Endothelial cell of umbilical vein (primary cell): Measurements from ENCODE around the gene ARHGEF11. TPM values are rescaled to one million over a fixed set of nuclear protein-coding genes. Genes with fewer than 3 reads are reported as not detected.

Source experiments
- BruUV-seq: library from RNA; stranded (reverse); fragments of 400-500 nt; replicated peaks from 2 replicates; lab custom pipeline; 2021; lab: Mats Ljungman, UMichigan
- CTCF ChIA-PET: fragments of 300-600, 350-600 bp; sonication (Branson Sonifier 250); formaldehyde crosslinking; loops from one replicate; lab custom pipeline; 2021; ENCODE audit warnings: antibody characterized with exemption, inconsistent platforms; lab: Charles Lee
- POLR2A ChIA-PET: fragments of 300-600, 350-600 bp; sonication (Branson Sonifier 250); formaldehyde crosslinking; loops from one replicate; lab custom pipeline; 2021; ENCODE audit warnings: antibody characterized with exemption, inconsistent platforms; lab: Charles Lee
- DNase-seq: peaks from one replicate; pipeline ENCODE4 v3.0.0-alpha.2; 2011; ENCODE audit warnings: low read depth, low spot score
- FAIRE-seq: peaks from 2 replicates; lab custom pipeline; 2011; peaks lifted over from hg19 to GRCh38; lab: Jason Lieb, UNC
- H2AFZ ChIP-seq: 2 replicates; pipeline ENCODE4 v1.6.0; 2012; ENCODE audit warnings: low read depth, low read length, control low read depth, inconsistent platforms
- H3K27ac ChIP-seq: 2 replicates; pipeline ENCODE4 v1.5.1; 2011; ENCODE audit warnings: low read depth, mild to moderate bottlenecking, control low read depth, low read length, moderate library complexity; ENCODE audit not compliant: insufficient read depth
- H3K27me3 ChIP-seq, 2 experiments: 2 replicates each; pipeline versions ENCODE4 v1.6.0 to v1.6.1; 2011; ENCODE audit warnings: low read length in 2 of 2, mixed read lengths in 1 of 2; ENCODE audit not compliant: control insufficient read depth in 2 of 2, insufficient read depth in 2 of 2
- H3K36me3 ChIP-seq, 2 experiments: 2 replicates in 1 of 2; 3 replicates in 1 of 2; pipeline ENCODE4 v1.5.1; 2011; ENCODE audit warnings: low read length in 2 of 2, mild to moderate bottlenecking in 1 of 2, moderate library complexity in 1 of 2; ENCODE audit not compliant: control insufficient read depth in 2 of 2, insufficient read depth in 2 of 2; ENCODE audit errors: extremely low read depth in 1 of 2
- H3K4me1 ChIP-seq: 3 replicates; pipeline ENCODE4 v1.5.1; 2011; ENCODE audit warnings: mild to moderate bottlenecking, low read length; ENCODE audit not compliant: control insufficient read depth, insufficient read depth; ENCODE audit errors: extremely low read depth
- H3K4me2 ChIP-seq: 2 replicates; pipeline ENCODE4 v1.6.1; 2011; ENCODE audit warnings: low read length, control low read depth, mixed read lengths; ENCODE audit not compliant: insufficient read depth
- H3K4me3 ChIP-seq, 3 experiments: fragments of 200-600 bp in 1 of 3; sonication (generic), shearing (Covaris generic) in 1 of 3; replicated peaks in 1 of 3; 2 replicates each; pipeline ENCODE4 v1.5.1; 2011 to 2016; ENCODE audit warnings: control low read depth in 3 of 3, low read length in 3 of 3, mild to moderate bottlenecking in 2 of 3, inconsistent platforms in 1 of 3, low read depth in 1 of 3, moderate library complexity in 1 of 3; ENCODE audit not compliant: insufficient read depth in 1 of 3
- H3K79me2 ChIP-seq: 2 replicates; pipeline ENCODE4 v1.6.0; 2012; ENCODE audit warnings: low read length, inconsistent platforms; ENCODE audit not compliant: control insufficient read depth, insufficient read depth
- H3K9ac ChIP-seq: replicated peaks from 2 replicates; pipeline ENCODE3; 2011; ENCODE audit warnings: low read length, control low read depth; ENCODE audit not compliant: insufficient read depth; ENCODE audit errors: extremely low read depth
- H3K9me1 ChIP-seq: replicated peaks from 3 replicates; pipeline ENCODE4 v1.6.0; 2011; ENCODE audit warnings: mild to moderate bottlenecking, low read length; ENCODE audit not compliant: control insufficient read depth, insufficient read depth; ENCODE audit errors: extremely low read depth
- H3K9me3 ChIP-seq: replicated peaks from 2 replicates; pipeline ENCODE4 v1.5.1; 2012; ENCODE audit warnings: low read length, inconsistent platforms; ENCODE audit not compliant: control insufficient read depth, insufficient read depth
- H4K20me1 ChIP-seq: replicated peaks from 2 replicates; pipeline ENCODE3; 2011; ENCODE audit warnings: mild to moderate bottlenecking, low read length; ENCODE audit not compliant: control insufficient read depth, insufficient read depth; ENCODE audit errors: extremely low read depth
- EZH2 ChIP-seq: IDR thresholded peaks from 2 replicates; pipeline ENCODE4 v1.6.1; 2012; ENCODE audit warnings: borderline replicate concordance, low read depth, mild to moderate bottlenecking, moderate library complexity, low read length, inconsistent platforms; ENCODE audit not compliant: severe bottlenecking
- FOS ChIP-seq: IDR thresholded peaks from 2 replicates; pipeline ENCODE4 v1.6.1; 2011; ENCODE audit warnings: mild to moderate bottlenecking, low read length, moderate library complexity, borderline replicate concordance; ENCODE audit not compliant: insufficient read depth
- GATA2 ChIP-seq: IDR thresholded peaks from 2 replicates; pipeline ENCODE4 v1.7.0; 2011; ENCODE audit warnings: low read depth, mild to moderate bottlenecking, moderate library complexity, mixed read lengths, low read length; ENCODE audit not compliant: insufficient read length, insufficient read depth
- JUN ChIP-seq: IDR thresholded peaks from 2 replicates; pipeline ENCODE4 v1.6.1; 2011; ENCODE audit warnings: borderline replicate concordance, low read depth; ENCODE audit not compliant: insufficient read length, insufficient read depth
- MYC ChIP-seq: IDR thresholded peaks from one replicate; pipeline ENCODE4 v1.6.1; 2011; ENCODE audit warnings: mild to moderate bottlenecking, low read depth, low read length
- POLR2A ChIP-seq: IDR thresholded peaks from 2 replicates; pipeline ENCODE4 v1.6.1; 2012; ENCODE audit warnings: low read depth, mild to moderate bottlenecking, control low read depth, low read length
- POLR2AphosphoS5 ChIP-seq: IDR thresholded peaks from 2 replicates; pipeline ENCODE4 v1.6.1; 2012; ENCODE audit warnings: low read depth, mild to moderate bottlenecking, control low read depth, low read length, moderate library complexity; ENCODE audit not compliant: insufficient read depth
- dilution Hi-C: fragments of 300-500 bp; cut with MboI; formaldehyde crosslinking; loops from one replicate; pipeline ENCODE4 v1.15.0; 2019; ENCODE audit warnings: low sequenced_read_pairs; ENCODE audit not compliant: extremely low pct_ligation_motif_present
- intact Hi-C: fragments of 100-400 bp; cut with micrococcal nuclease; formaldehyde crosslinking; loops from one replicate; pipeline ENCODE4 v1.10.0; 2022
- polyA plus RNA-seq, 4 experiments: library from polyadenylated mRNA; depleted of rRNA in 3 of 4; stranded (reverse) in 3 of 4; unstranded in 1 of 4; fragments of >200 nt; gene quantifications; 2 replicates each; pipeline versions ENCODE4 v1.2.1 to v1.2.3, GENCODE V29; 2011 to 2012; ENCODE audit warnings: missing spikeins in 1 of 4
- total RNA-seq: library from RNA; stranded (reverse); gene quantifications from 2 replicates; pipeline ENCODE4 v1.2.3, GENCODE V29; 2021
- TF ChIP-seq, protein P1 (sequence below): IDR thresholded peaks from 2 replicates; pipeline ENCODE4 v1.6.1; 2011; ENCODE audit not compliant: insufficient read depth, insufficient read length
- TF ChIP-seq, protein P2 (sequence below), 2 donors: IDR thresholded peaks; 1 replicate in 1 of 2; 2 replicates in 1 of 2; pipeline ENCODE4 v1.5.1; 2011; ENCODE audit warnings: low read length in 2 of 2, mild to moderate bottlenecking in 2 of 2, moderate library complexity in 2 of 2, control low read depth in 1 of 2, inconsistent platforms in 1 of 2, low read depth in 1 of 2; ENCODE audit not compliant: insufficient read depth in 1 of 2; ENCODE audit errors: extremely low read depth in 1 of 2

The ARHGEF11 gene
- total and polyA plus RNA-seq, 2 donors (not counting 3 experiments of a cell fraction or from before 2014, with no cell fraction given): 18.2 to 28.0 TPM

- TF ChIP-seq EZH2 (no peak), GATA2 (no peak), MYC (no peak), POLR2AphosphoS5 (no peak), FOS (no peak), JUN (no peak), POLR2A (no peak)
- TF ChIP-seq, protein P1, sequence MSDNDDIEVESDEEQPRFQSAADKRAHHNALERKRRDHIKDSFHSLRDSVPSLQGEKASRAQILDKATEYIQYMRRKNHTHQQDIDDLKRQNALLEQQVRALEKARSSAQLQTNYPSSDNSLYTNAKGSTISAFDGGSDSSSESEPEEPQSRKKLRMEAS: no peak
- TF ChIP-seq, protein P2, sequence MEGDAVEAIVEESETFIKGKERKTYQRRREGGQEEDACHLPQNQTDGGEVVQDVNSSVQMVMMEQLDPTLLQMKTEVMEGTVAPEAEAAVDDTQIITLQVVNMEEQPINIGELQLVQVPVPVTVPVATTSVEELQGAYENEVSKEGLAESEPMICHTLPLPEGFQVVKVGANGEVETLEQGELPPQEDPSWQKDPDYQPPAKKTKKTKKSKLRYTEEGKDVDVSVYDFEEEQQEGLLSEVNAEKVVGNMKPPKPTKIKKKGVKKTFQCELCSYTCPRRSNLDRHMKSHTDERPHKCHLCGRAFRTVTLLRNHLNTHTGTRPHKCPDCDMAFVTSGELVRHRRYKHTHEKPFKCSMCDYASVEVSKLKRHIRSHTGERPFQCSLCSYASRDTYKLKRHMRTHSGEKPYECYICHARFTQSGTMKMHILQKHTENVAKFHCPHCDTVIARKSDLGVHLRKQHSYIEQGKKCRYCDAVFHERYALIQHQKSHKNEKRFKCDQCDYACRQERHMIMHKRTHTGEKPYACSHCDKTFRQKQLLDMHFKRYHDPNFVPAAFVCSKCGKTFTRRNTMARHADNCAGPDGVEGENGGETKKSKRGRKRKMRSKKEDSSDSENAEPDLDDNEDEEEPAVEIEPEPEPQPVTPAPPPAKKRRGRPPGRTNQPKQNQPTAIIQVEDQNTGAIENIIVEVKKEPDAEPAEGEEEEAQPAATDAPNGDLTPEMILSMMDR (IDR thresholded peaks at IDR 0.05; ENCODE audit: extremely low read depth in 1 of 2, insufficient read depth in 1 of 2, low read depth in 1 of 2, low read length in 2 of 2): no peak
- Histone ChIP-seq H3K9me3 (no peaks in the 10 kb centered on the region), H3K36me3 (peaks cover 10 to 70% of the 10 kb centered on the region in 2 experiments), H4K20me1 (no peaks in the 10 kb centered on the region), H3K4me1 (peaks cover 10% of the 10 kb centered on the region), H3K9ac (no peak overlapping the region), H2AFZ (no peak overlapping the region), H3K27ac (no peak overlapping the region), H3K79me2 (peaks cover 30% of the 10 kb centered on the region), H3K4me3 (no peak overlapping the region), H3K9me1 (no peaks in the 10 kb centered on the region), H3K27me3 (no peaks in the 10 kb centered on the region), H3K4me2 (no peak overlapping the region)
- CTCF ChIA-PET: interaction anchor here (0.8 to 2.1 kb wide), 6 partner anchors 8 to 22 kb away, joined by 3 to 10 read pairs (median 4); partner anchors contain the start of gene LRRC71
- intact Hi-C loops: no loop called here
- dilution Hi-C loops: no loop called here
- FAIRE-seq (no peak), DNase-seq (no peak)
- BruUV-seq: no TSS peak
- POLR2A ChIA-PET: no interaction called here
Measured at GRCh38 chr1:156911577-156912298, 133.8 kb downstream of the ARHGEF11 start.
